PFSK-1 (cell line): ENCODE measurements around the gene DYNC1LI1.

Experiments
- POLR2AphosphoS5 ChIP-seq: IDR thresholded peaks from 2 replicates; pipeline ENCODE4 v1.6.1; 2012; ENCODE audit warnings: low read depth, mild to moderate bottlenecking, control low read depth, low read length, moderate library complexity
- REST ChIP-seq, 2 experiments: IDR thresholded peaks; 2 replicates each; pipeline versions ENCODE4 v1.6.1 to v1.8.0; 2011 to 2012; ENCODE audit warnings: low read depth in 2 of 2, low read length in 2 of 2, control low read depth in 1 of 2, inconsistent platforms in 1 of 2, mild to moderate bottlenecking in 1 of 2, moderate library complexity in 1 of 2; ENCODE audit not compliant: insufficient read depth in 1 of 2

GRCh38 chr3:32487781-32488473, 82.7 kb downstream of the DYNC1LI1 start:
- no peak for TF ChIP-seq POLR2AphosphoS5
- TF ChIP-seq REST (IDR thresholded peaks at IDR 0.05; ENCODE audit: insufficient read depth in 1 of 2, low read depth in 2 of 2, low read length in 2 of 2) = no peak
